ENCODE measurements around the gene RABGAP1L. TPM values are rescaled to one million over a fixed set of nuclear protein-coding genes. Genes with fewer than 3 reads are reported as not detected.

The RABGAP1L gene
- total and polyA plus RNA-seq, 2 of the 4 experiments (the other 2 are of a cell fraction): 7.9 to 26.7 TPM

DNA sequence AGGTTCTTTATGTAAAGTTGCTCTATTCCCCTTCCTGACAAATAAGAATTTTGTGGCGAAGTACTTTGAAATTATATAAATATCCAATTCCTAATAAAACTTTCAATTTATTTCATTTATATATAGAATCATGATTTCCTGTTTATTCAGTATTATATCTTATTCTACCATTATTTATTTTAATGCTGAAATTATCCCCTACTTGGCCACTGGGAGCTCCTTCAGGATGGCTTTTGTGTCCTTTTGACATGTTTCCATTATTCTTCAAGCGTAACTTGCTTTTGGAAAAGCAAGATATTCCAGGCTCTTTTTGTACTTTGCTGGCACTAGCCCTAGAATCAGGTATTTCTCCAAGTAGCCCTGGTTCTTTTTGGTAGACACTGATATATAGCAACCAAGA lies 773.3 kb downstream of the RABGAP1L start:
- no peaks in the 10 kb centered on the region for H3K4me1 ChIP-seq (ENCODE audit: control insufficient read depth, insufficient read depth, low read length)
- H4K91ac ChIP-seq (ENCODE audit: insufficient read depth, low read depth, low read length): no peak overlapping the region
- no peaks in the 10 kb centered on the region for H4K20me1 ChIP-seq (ENCODE audit: insufficient read depth, low read length)
- TF ChIP-seq, protein P1, sequence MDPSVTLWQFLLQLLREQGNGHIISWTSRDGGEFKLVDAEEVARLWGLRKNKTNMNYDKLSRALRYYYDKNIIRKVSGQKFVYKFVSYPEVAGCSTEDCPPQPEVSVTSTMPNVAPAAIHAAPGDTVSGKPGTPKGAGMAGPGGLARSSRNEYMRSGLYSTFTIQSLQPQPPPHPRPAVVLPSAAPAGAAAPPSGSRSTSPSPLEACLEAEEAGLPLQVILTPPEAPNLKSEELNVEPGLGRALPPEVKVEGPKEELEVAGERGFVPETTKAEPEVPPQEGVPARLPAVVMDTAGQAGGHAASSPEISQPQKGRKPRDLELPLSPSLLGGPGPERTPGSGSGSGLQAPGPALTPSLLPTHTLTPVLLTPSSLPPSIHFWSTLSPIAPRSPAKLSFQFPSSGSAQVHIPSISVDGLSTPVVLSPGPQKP (IDR thresholded peaks at IDR 0.05; ENCODE audit: borderline replicate concordance, low read depth, low read length): no peak
- TF ChIP-seq FOS (IDR thresholded peaks at IDR 0.05; ENCODE audit: low read depth, low read length): no peak
- no peak for TF ChIP-seq RCOR1 (IDR thresholded peaks at IDR 0.05; ENCODE audit: insufficient replicate concordance, low read length)
- TF ChIP-seq SMC3 (IDR thresholded peaks at IDR 0.05; ENCODE audit: low read depth, low read length): no peak
- dilution Hi-C loops (cut with HindIII; ENCODE audit: low sequenced_read_pairs, unreplicated experiment) (no loop called here), intact Hi-C loops (cut with micrococcal nuclease) (no loop called here), in situ Hi-C loops (cut with MboI; ENCODE audit: low sequenced_read_pairs) (no loop called here)
- no peak overlapping the region for H3K9ac ChIP-seq (ENCODE audit: low read depth, low read length)
- H3K4ac ChIP-seq (ENCODE audit: low read depth, low read length): no peak overlapping the region
- no peaks in the 10 kb centered on the region for H3K79me1 ChIP-seq (ENCODE audit: low read depth in 1 of 2, low read length in 2 of 2)
- ChIA-PET POLR2A (ENCODE audit: unreplicated experiment) (no interaction called here), CTCF (no interaction called here)
- H3K4me3 ChIP-seq (ENCODE audit: insufficient read depth, low read depth, low read length): no peak overlapping the region
- no peak overlapping the region for H2AK5ac ChIP-seq (ENCODE audit: low read depth, low read length)
- no peak overlapping the region for H3K27ac ChIP-seq (ENCODE audit: insufficient read depth, low read length)
- H3K18ac ChIP-seq (ENCODE audit: low read depth, low read length): no peak overlapping the region
- no peak overlapping the region for H3K56ac ChIP-seq (ENCODE audit: extremely low read depth, insufficient read depth, low read length)
- 80% methylated on average over 1 of the region's 2 CpGs; no CpG with 5 or more reads in 1 of the 2 experiments for WGBS, 2 experiments (ENCODE audit: extremely low coverage in 2 of 2, insufficient read length in 1 of 2)
- no TSS peak for BruUV-seq (replicated peaks)
- no peak overlapping the region for H4K8ac ChIP-seq (ENCODE audit: low read depth in 2 of 2, low read length in 2 of 2)
- no peak overlapping the region for H4K5ac ChIP-seq (ENCODE audit: low read depth, low read length)
- no peak overlapping the region for H2AK9ac ChIP-seq (replicated peaks; ENCODE audit: low read depth, low read length, poor library complexity)
- DNase-seq (no peak), ATAC-seq (ENCODE audit: low read depth) (no peak)
- H2BK5ac ChIP-seq (ENCODE audit: low read depth, low read length, poor library complexity, severe bottlenecking): no peak overlapping the region
- H2AFZ ChIP-seq (replicated peaks; ENCODE audit: low read length, poor library complexity): no peak overlapping the region
- no peak overlapping the region for H3K23ac ChIP-seq (ENCODE audit: low read depth, low read length)
- H3K4me2 ChIP-seq (ENCODE audit: low read depth, low read length): no peak overlapping the region
- no peaks in the 10 kb centered on the region for H3K9me1 ChIP-seq (ENCODE audit: insufficient read depth, low read length)
- no peaks in the 10 kb centered on the region for H3K9me3 ChIP-seq (ENCODE audit: control insufficient read depth, insufficient read depth, low read length)
- H3K14ac ChIP-seq (replicated peaks; ENCODE audit: low read depth, low read length): no peak overlapping the region
- H3K36me3 ChIP-seq (ENCODE audit: control insufficient read depth, insufficient read depth, low read length): no peaks in the 10 kb centered on the region
- no peaks in the 10 kb centered on the region for H3K27me3 ChIP-seq (ENCODE audit: control insufficient read depth, insufficient read depth, low read length)
- H2BK20ac ChIP-seq (ENCODE audit: low read depth, low read length): no peak overlapping the region
- no peak overlapping the region for H2BK15ac ChIP-seq (ENCODE audit: low read depth, low read length)
- no peak overlapping the region for H2BK120ac ChIP-seq (ENCODE audit: low read depth, low read length)
